HepG2 (cell line): ENCODE data around the gene SOX9. TPM values are rescaled to one million over a fixed set of nuclear protein-coding genes. Genes with fewer than 3 reads are reported as not detected.

ENCODE experiments used
- KMT2B ChIP-seq: IDR thresholded peaks from 2 replicates; pipeline ENCODE4 v1.6.1; 2016; ENCODE audit warnings: missing genetic modification reagents, missing compliant biosample characterization
- NKX3-1 ChIP-seq: sonication (generic); formaldehyde crosslinking; IDR thresholded peaks from 2 replicates; pipeline ENCODE4 v1.5.0; 2020; ENCODE audit warnings: missing genetic modification reagents
- SATB2 ChIP-seq: sonication (generic); formaldehyde crosslinking; IDR thresholded peaks from 2 replicates; pipeline ENCODE4 v1.5.0; 2020; ENCODE audit warnings: missing genetic modification reagents
- SCMH1 ChIP-seq: sonication (generic); formaldehyde crosslinking; IDR thresholded peaks from 2 replicates; pipeline ENCODE4 v1.9.0; 2021; ENCODE audit warnings: missing genetic modification reagents, mild to moderate bottlenecking, borderline replicate concordance
- ZBTB37 ChIP-seq: sonication (generic); formaldehyde crosslinking; IDR thresholded peaks from 2 replicates; pipeline ENCODE4 v1.4.0; 2020; ENCODE audit warnings: mild to moderate bottlenecking, missing genetic modification reagents
- ZBTB4 ChIP-seq: sonication (generic); formaldehyde crosslinking; IDR thresholded peaks from 2 replicates; pipeline ENCODE4 v1.4.0; 2020; ENCODE audit warnings: missing genetic modification reagents, mild to moderate bottlenecking, borderline replicate concordance
- ZBTB44 ChIP-seq: sonication (generic); formaldehyde crosslinking; IDR thresholded peaks from 2 replicates; pipeline ENCODE4 v1.4.0; 2020; ENCODE audit warnings: missing genetic modification reagents
- ZBTB46 ChIP-seq: sonication (generic); formaldehyde crosslinking; IDR thresholded peaks from 2 replicates; pipeline ENCODE4 v1.4.0; 2020; ENCODE audit warnings: mild to moderate bottlenecking, missing genetic modification reagents, borderline replicate concordance
- ZNF207 ChIP-seq: fragments of 450-650 bp; IDR thresholded peaks from 2 replicates; pipeline ENCODE4 v1.6.1; 2016; ENCODE audit warnings: antibody characterized with exemption, borderline replicate concordance
- ZNF609 ChIP-seq: sonication (generic); formaldehyde crosslinking; IDR thresholded peaks from 2 replicates; pipeline ENCODE4 v1.4.0; 2020; ENCODE audit warnings: mild to moderate bottlenecking, missing genetic modification reagents, borderline replicate concordance
- ZNF891 ChIP-seq: sonication (generic); formaldehyde crosslinking; IDR thresholded peaks from 2 replicates; pipeline ENCODE4 v1.5.0; 2020; ENCODE audit warnings: mild to moderate bottlenecking, missing genetic modification reagents
- polyA plus RNA-seq, 8 experiments: library from polyadenylated mRNA; depleted of rRNA in 3 of 8; stranded (reverse) in 7 of 8; unstranded in 1 of 8; fragments of >200 nt; fragmentation: Illumina TruSeq in 4 of 8; extraction: Trizol in 4 of 8; gene quantifications; 2 replicates each; pipeline versions ENCODE4 v1.2.1 to v1.2.3, GENCODE V29; 2011 to 2016; ENCODE audit warnings: low read depth in 4 of 8, missing spikeins in 1 of 8, mixed read lengths in 1 of 8; ENCODE audit not compliant: insufficient read depth in 1 of 8
- total RNA-seq, 5 experiments: library from RNA; depleted of rRNA; stranded (reverse); fragments of >200 nt; fragmentation: Illumina TruSeq; extraction: Trizol; gene quantifications; 2 replicates each; pipeline ENCODE4 v1.2.3, GENCODE V29; 2016; ENCODE audit warnings: low read depth in 1 of 5

The SOX9 gene
- total and polyA plus RNA-seq, 2 of the 13 experiments (the other 11 are each of a cell fraction or from before 2014, with no cell fraction given) = 16.1 to 27.6 TPM

- TF ChIP-seq ZBTB4 (CRISPR knock-in tag) (0 out of 2 replicates have a peak, but pooled peaks have one; percentile 46), ZBTB37 (CRISPR knock-in tag) (no peak), ZNF891 (CRISPR knock-in tag) (peak; percentile 58), ZNF609 (CRISPR knock-in tag) (peak; percentile 37; the same call in 1 of the 2 replicates), SCMH1 (no peak), ZBTB46 (CRISPR knock-in tag) (peak; percentile 87; the same call in 1 of the 2 replicates), ZBTB44 (CRISPR knock-in tag) (no peak), ZNF207 (no peak), NKX3-1 (CRISPR knock-in tag) (peak; percentile 22; the same call in 1 of the 2 replicates), SATB2 (CRISPR knock-in tag) (peak; percentile 72; the same call in 1 of the 2 replicates), KMT2B (CRISPR knock-in tag) (no peak; the same call in 1 of the 2 replicates)
Observed at GRCh38 chr17:72121164-72122009, 567 bp downstream of the SOX9 start (continued).
